ENCODE measurements around the gene TACC2. TPM values are rescaled to one million over a fixed set of nuclear protein-coding genes. Genes with fewer than 3 reads are reported as not detected.

TACC2 gene
- total and polyA plus RNA-seq, 9 of the 15 experiments (the other 6 are each of a cell fraction or from before 2014, with no cell fraction given), result under 0.01 to 0.35 (median 0.03) TPM; not detected in 6

DNA sequence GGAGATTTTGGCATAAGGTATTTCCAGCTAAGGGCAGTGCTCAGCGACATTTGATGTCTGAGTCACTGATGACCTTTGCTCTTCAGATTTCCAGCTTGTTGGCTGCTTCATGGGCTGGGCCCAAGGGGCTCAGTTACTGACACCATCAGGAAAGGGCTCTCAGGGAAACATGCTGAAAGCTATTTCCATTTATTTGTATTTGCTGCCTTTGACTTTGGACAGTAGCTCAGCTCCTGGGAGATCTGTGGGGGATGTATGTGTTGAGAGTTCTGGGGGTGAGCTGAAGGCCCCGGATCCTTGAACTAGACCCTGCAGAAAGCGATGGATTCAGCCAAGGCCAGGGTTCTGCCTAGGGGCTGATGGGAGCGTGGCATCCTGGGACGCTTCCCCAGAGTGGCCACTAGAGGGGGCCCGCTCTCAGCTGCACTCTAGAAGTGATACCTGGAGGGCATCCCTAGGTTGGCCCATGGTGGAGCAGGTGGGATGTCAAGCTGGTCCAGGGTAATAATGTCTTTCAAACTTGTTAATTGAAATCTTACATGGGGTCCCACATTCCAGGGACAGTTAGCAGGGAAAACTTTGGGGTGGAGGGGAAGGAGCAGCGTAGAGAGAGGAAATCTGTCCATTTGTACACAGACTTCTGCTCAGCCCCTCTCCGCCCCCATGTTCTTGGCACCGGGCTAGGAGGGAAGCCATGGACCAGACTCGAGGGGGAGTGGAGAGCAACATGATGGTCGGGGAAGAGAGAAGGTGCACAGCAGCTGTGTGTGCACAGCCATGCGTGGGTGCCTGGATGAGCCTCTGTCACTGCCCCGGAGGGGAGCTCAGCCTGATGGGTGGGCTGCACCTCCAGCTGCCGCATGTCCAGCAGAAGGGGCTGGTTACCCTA, 279.1 kb downstream of the TACC2 start (continued):
- TF ChIP-seq KLF13 (tag; IDR thresholded peaks at IDR 0.05; ENCODE audit: borderline replicate concordance, low read depth) (no peak), MAFG (tag; conservative IDR thresholded peaks at IDR 0.05) (no peak), NCOA4 (IDR thresholded peaks at IDR 0.05; ENCODE audit: partially characterized antibody) (no peak), ZNF431 (CRISPR knock-in tag; IDR thresholded peaks at IDR 0.05) (no peak), BMI1 (IDR thresholded peaks at IDR 0.05; ENCODE audit: low read length) (no peak), RBM15 (IDR thresholded peaks at IDR 0.05; ENCODE audit: insufficient read depth, low read length) (no peak), TOE1 (IDR thresholded peaks at IDR 0.05; ENCODE audit: borderline replicate concordance) (no peak), TOE1 (CRISPR knock-in tag; IDR thresholded peaks at IDR 0.05; ENCODE audit: borderline replicate concordance, low read depth) (no peak)
- TF ChIP-seq, protein P1, sequence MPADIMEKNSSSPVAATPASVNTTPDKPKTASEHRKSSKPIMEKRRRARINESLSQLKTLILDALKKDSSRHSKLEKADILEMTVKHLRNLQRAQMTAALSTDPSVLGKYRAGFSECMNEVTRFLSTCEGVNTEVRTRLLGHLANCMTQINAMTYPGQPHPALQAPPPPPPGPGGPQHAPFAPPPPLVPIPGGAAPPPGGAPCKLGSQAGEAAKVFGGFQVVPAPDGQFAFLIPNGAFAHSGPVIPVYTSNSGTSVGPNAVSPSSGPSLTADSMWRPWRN (IDR thresholded peaks at IDR 0.05; ENCODE audit: low read depth), result no peak
- TF ChIP-seq, protein P2, sequence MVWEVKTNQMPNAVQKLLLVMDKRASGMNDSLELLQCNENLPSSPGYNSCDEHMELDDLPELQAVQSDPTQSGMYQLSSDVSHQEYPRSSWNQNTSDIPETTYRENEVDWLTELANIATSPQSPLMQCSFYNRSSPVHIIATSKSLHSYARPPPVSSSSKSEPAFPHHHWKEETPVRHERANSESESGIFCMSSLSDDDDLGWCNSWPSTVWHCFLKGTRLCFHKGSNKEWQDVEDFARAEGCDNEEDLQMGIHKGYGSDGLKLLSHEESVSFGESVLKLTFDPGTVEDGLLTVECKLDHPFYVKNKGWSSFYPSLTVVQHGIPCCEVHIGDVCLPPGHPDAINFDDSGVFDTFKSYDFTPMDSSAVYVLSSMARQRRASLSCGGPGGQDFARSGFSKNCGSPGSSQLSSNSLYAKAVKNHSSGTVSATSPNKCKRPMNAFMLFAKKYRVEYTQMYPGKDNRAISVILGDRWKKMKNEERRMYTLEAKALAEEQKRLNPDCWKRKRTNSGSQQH (CRISPR knock-in tag; IDR thresholded peaks at IDR 0.05), result no peak
